ENCODE measurements around the gene RAB7A.
A peak's percentile ranks its signal among the peaks of the same experiment; 100 is the strongest.
"Not testable (repeated sequence)": the region's sequence is repeated elsewhere in the genome, so short reads cannot be mapped to it uniquely, and the experiment has no call there.

RAB7A gene

GRCh38 chr3:128829925-128830625 is 104.1 kb downstream of the RAB7A start:
- not testable (repeated sequence) for H4K5ac ChIP-seq (ENCODE audit: low read length); H2BK120ac ChIP-seq (ENCODE audit: low read depth, low read length); H3K36me3 ChIP-seq (ENCODE audit: control insufficient read depth, insufficient read depth, low read length); H3K23ac ChIP-seq (ENCODE audit: low read length); H2BK5ac ChIP-seq (ENCODE audit: low read length); H4K8ac ChIP-seq (ENCODE audit: low read depth, low read length); H2BK15ac ChIP-seq (replicated peaks; ENCODE audit: low read depth); H3K27me3 ChIP-seq (ENCODE audit: insufficient read depth, low read length, poor library complexity); H3K56ac ChIP-seq (ENCODE audit: low read length); H3K4me2 ChIP-seq (ENCODE audit: low read length); H3K79me2 ChIP-seq (ENCODE audit: control insufficient read depth, insufficient read depth, low read length); H3K4me3 ChIP-seq (ENCODE audit: low read length); H2AK5ac ChIP-seq (ENCODE audit: low read length); DNase-seq; H3K4me1 ChIP-seq (ENCODE audit: control insufficient read depth, low read depth, low read length); H3K18ac ChIP-seq (ENCODE audit: low read length); H3K4ac ChIP-seq (ENCODE audit: low read depth, low read length); H3K9ac ChIP-seq (ENCODE audit: low read length); H3K79me1 ChIP-seq (ENCODE audit: low read length); H3K27ac ChIP-seq (ENCODE audit: low read depth, low read length)
- no CpG with 5 or more reads among the region's 7 CpGs for WGBS (ENCODE audit: extremely low coverage, insufficient coverage, low lambda C conversion rate)

DNA sequence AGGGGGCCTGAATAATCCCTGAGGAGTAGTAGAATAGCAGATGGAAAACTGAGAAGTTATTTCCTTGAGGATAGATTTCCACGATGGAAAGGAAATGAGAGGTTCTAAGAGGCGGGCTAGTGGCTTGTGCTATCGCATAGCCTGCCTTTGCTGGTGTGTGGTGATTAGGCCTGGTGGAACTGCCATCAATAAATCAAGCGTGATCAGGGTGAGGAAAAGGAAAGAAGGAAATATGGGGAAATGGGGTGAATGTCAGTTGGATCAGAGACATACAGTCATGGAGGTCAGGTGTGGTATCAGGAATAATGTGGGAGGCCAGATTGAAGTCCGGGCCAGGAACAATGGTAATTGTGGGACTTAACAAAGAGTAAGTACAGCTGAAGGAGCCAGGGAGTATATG is 104.8 kb downstream of the RAB7A start:
- H3K27ac ChIP-seq (ENCODE audit: low read depth, low read length); DNase-seq; H3K4me1 ChIP-seq (ENCODE audit: control insufficient read depth, low read depth, low read length); H3K4ac ChIP-seq (ENCODE audit: low read depth, low read length); H3K27me3 ChIP-seq (ENCODE audit: insufficient read depth, low read length, poor library complexity); H2AK5ac ChIP-seq (ENCODE audit: low read length); H4K5ac ChIP-seq (ENCODE audit: low read length); H3K9ac ChIP-seq (ENCODE audit: low read length); H3K56ac ChIP-seq (ENCODE audit: low read length); H3K18ac ChIP-seq (ENCODE audit: low read length); H3K4me2 ChIP-seq (ENCODE audit: low read length); H2BK5ac ChIP-seq (ENCODE audit: low read length); H3K79me1 ChIP-seq (ENCODE audit: low read length); H2BK120ac ChIP-seq (ENCODE audit: low read depth, low read length); H3K79me2 ChIP-seq (ENCODE audit: control insufficient read depth, insufficient read depth, low read length); H4K8ac ChIP-seq (ENCODE audit: low read depth, low read length); H3K36me3 ChIP-seq (ENCODE audit: control insufficient read depth, insufficient read depth, low read length); H3K4me3 ChIP-seq (ENCODE audit: low read length); H2BK15ac ChIP-seq (replicated peaks; ENCODE audit: low read depth); H3K23ac ChIP-seq (ENCODE audit: low read length): not testable (repeated sequence)
- WGBS (ENCODE audit: extremely low coverage, insufficient coverage, low lambda C conversion rate), result no CpG with 5 or more reads among the region's 5 CpGs

- H2BK120ac ChIP-seq (ENCODE audit: low read depth, low read length); H3K36me3 ChIP-seq (ENCODE audit: control insufficient read depth, insufficient read depth, low read length); H2AK5ac ChIP-seq (ENCODE audit: low read length); H3K23ac ChIP-seq (ENCODE audit: low read length); H3K56ac ChIP-seq (ENCODE audit: low read length); H2BK5ac ChIP-seq (ENCODE audit: low read length); H4K5ac ChIP-seq (ENCODE audit: low read length); H3K27ac ChIP-seq (ENCODE audit: low read depth, low read length); H3K4me3 ChIP-seq (ENCODE audit: low read length); H3K4me1 ChIP-seq (ENCODE audit: control insufficient read depth, low read depth, low read length); H3K79me1 ChIP-seq (ENCODE audit: low read length); H2BK15ac ChIP-seq (replicated peaks; ENCODE audit: low read depth); H3K18ac ChIP-seq (ENCODE audit: low read length); H3K4me2 ChIP-seq (ENCODE audit: low read length); H3K79me2 ChIP-seq (ENCODE audit: control insufficient read depth, insufficient read depth, low read length); H4K8ac ChIP-seq (ENCODE audit: low read depth, low read length); H3K9ac ChIP-seq (ENCODE audit: low read length); H3K4ac ChIP-seq (ENCODE audit: low read depth, low read length); H3K27me3 ChIP-seq (ENCODE audit: insufficient read depth, low read length, poor library complexity): not testable (repeated sequence)
- WGBS (ENCODE audit: extremely low coverage, insufficient coverage, low lambda C conversion rate), result no CpG with 5 or more reads among the region's 5 CpGs
- DNase-seq, result peak; percentile 58
Observed at GRCh38 chr3:128832979-128833378, 107.0 kb downstream of the RAB7A start.

- no peaks in the 10 kb centered on the region for H3K36me3 ChIP-seq (ENCODE audit: control insufficient read depth, insufficient read depth, low read length)
- H2AK5ac ChIP-seq (ENCODE audit: low read length), result no peak overlapping the region
- H2BK15ac ChIP-seq (replicated peaks; ENCODE audit: low read depth), result no peak overlapping the region
- H3K27me3 ChIP-seq (ENCODE audit: insufficient read depth, low read length, poor library complexity), result no peaks in the 10 kb centered on the region
- H3K9ac ChIP-seq (ENCODE audit: low read length), result no peak overlapping the region
- no peak overlapping the region for H3K4ac ChIP-seq (ENCODE audit: low read depth, low read length)
- H3K27ac ChIP-seq (ENCODE audit: low read depth, low read length), result no peak overlapping the region
- no peak overlapping the region for H2BK120ac ChIP-seq (ENCODE audit: low read depth, low read length)
- H4K8ac ChIP-seq (ENCODE audit: low read depth, low read length), result no peak overlapping the region
- H3K4me3 ChIP-seq (ENCODE audit: low read length), result no peak overlapping the region
- H3K23ac ChIP-seq (ENCODE audit: low read length), result no peak overlapping the region
- DNase-seq, result no peak
- H4K5ac ChIP-seq (ENCODE audit: low read length), result no peak overlapping the region
- H3K18ac ChIP-seq (ENCODE audit: low read length), result no peak overlapping the region
- H3K79me1 ChIP-seq (ENCODE audit: low read length), result no peaks in the 10 kb centered on the region
- no peaks in the 10 kb centered on the region for H3K4me1 ChIP-seq (ENCODE audit: control insufficient read depth, low read depth, low read length)
- no peaks in the 10 kb centered on the region for H3K79me2 ChIP-seq (ENCODE audit: control insufficient read depth, insufficient read depth, low read length)
- WGBS (ENCODE audit: extremely low coverage, insufficient coverage, low lambda C conversion rate), result no CpG with 5 or more reads among the region's 4 CpGs
- H3K56ac ChIP-seq (ENCODE audit: low read length), result no peak overlapping the region
- no peak overlapping the region for H2BK5ac ChIP-seq (ENCODE audit: low read length)
- no peak overlapping the region for H3K4me2 ChIP-seq (ENCODE audit: low read length)
Observed at GRCh38 chr3:128835096-128835495, 109.1 kb downstream of the RAB7A start.

- H3K79me1 ChIP-seq (ENCODE audit: low read length), result no peaks in the 10 kb centered on the region
- no peaks in the 10 kb centered on the region for H3K79me2 ChIP-seq (ENCODE audit: control insufficient read depth, insufficient read depth, low read length)
- H4K5ac ChIP-seq (ENCODE audit: low read length), result no peak overlapping the region
- DNase-seq, result no peak
- WGBS (ENCODE audit: extremely low coverage, insufficient coverage, low lambda C conversion rate), result no CpG with 5 or more reads among the region's 10 CpGs
- no peak overlapping the region for H3K18ac ChIP-seq (ENCODE audit: low read length)
- no peak overlapping the region for H2BK5ac ChIP-seq (ENCODE audit: low read length)
- H2BK15ac ChIP-seq (replicated peaks; ENCODE audit: low read depth), result no peak overlapping the region
- no peak overlapping the region for H4K8ac ChIP-seq (ENCODE audit: low read depth, low read length)
- no peaks in the 10 kb centered on the region for H3K27me3 ChIP-seq (ENCODE audit: insufficient read depth, low read length, poor library complexity)
- H3K4ac ChIP-seq (ENCODE audit: low read depth, low read length), result no peak overlapping the region
- H3K23ac ChIP-seq (ENCODE audit: low read length), result no peak overlapping the region
- no peak overlapping the region for H3K4me3 ChIP-seq (ENCODE audit: low read length)
- H3K27ac ChIP-seq (ENCODE audit: low read depth, low read length), result no peak overlapping the region
- H3K36me3 ChIP-seq (ENCODE audit: control insufficient read depth, insufficient read depth, low read length), result no peaks in the 10 kb centered on the region
- H2BK120ac ChIP-seq (ENCODE audit: low read depth, low read length), result no peak overlapping the region
- H3K9ac ChIP-seq (ENCODE audit: low read length), result no peak overlapping the region
- peaks cover 2% of the 10 kb centered on the region for H3K4me1 ChIP-seq (ENCODE audit: control insufficient read depth, low read depth, low read length)
- no peak overlapping the region for H3K4me2 ChIP-seq (ENCODE audit: low read length)
- no peak overlapping the region for H3K56ac ChIP-seq (ENCODE audit: low read length)
- no peak overlapping the region for H2AK5ac ChIP-seq (ENCODE audit: low read length)
Observed at GRCh38 chr3:128841926-128842920, 116.2 kb downstream of the RAB7A start.
